ENCODE measurements around the gene PSMD13.

GRCh38 chr11:217704-218103 lies 19.1 kb upstream of the PSMD13 start:
- no peak for TF ChIP-seq YY1 (IDR thresholded peaks at IDR 0.05; ENCODE audit: insufficient read depth, insufficient read length)
- TF ChIP-seq ZNF274 (IDR thresholded peaks at IDR 0.05; ENCODE audit: low read depth, low read length) = no peak
- TF ChIP-seq SUZ12 (IDR thresholded peaks at IDR 0.05; ENCODE audit: extremely low read depth, insufficient read depth, insufficient read length) = no peak

Data from NT2/D1 (cell line).